Astrocyte of the spinal cord (primary cell): ENCODE results near the gene COG5.

ENCODE experiments used
- DNase-seq: peaks from one replicate; pipeline ENCODE4 v3.0.0; 2011; ENCODE audit warnings: low read depth, low spot score
- H3K4me3 ChIP-seq: 2 replicates; pipeline ENCODE4 v1.5.1; 2011; ENCODE audit warnings: low read depth, mild to moderate bottlenecking, low read length, moderate library complexity
- in situ Hi-C: cut with HindIII; loops from 2 replicates; pipeline ENCODE4 v1.10.0; 2017; ENCODE audit warnings: low sequenced_read_pairs
- TF ChIP-seq, protein P1 (sequence below): IDR thresholded peaks from 2 replicates; pipeline ENCODE4 v1.5.1; 2012; ENCODE audit warnings: low read depth, mild to moderate bottlenecking, low read length, inconsistent platforms

The COG5 gene

DNA sequence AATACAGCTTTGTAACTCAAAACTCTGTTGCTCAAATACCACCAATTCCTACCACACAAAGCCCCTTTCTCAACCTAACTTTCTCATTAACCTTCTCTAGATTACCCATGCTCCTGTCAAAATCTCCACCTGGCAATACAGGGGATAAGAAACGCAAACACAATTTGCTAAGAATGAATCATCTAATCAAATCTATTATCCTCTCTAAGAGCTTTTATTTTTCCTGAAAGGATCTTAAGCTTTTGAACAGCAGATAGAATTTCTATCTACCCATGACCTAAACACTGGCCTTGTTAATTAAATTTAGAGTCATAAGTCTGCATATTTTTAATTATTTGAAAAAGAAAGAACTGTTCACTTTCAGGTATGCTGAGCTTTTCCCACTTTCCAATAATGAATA lies 296.6 kb downstream of the COG5 start:
- DNase-seq, result no peak
- TF ChIP-seq, protein P1, sequence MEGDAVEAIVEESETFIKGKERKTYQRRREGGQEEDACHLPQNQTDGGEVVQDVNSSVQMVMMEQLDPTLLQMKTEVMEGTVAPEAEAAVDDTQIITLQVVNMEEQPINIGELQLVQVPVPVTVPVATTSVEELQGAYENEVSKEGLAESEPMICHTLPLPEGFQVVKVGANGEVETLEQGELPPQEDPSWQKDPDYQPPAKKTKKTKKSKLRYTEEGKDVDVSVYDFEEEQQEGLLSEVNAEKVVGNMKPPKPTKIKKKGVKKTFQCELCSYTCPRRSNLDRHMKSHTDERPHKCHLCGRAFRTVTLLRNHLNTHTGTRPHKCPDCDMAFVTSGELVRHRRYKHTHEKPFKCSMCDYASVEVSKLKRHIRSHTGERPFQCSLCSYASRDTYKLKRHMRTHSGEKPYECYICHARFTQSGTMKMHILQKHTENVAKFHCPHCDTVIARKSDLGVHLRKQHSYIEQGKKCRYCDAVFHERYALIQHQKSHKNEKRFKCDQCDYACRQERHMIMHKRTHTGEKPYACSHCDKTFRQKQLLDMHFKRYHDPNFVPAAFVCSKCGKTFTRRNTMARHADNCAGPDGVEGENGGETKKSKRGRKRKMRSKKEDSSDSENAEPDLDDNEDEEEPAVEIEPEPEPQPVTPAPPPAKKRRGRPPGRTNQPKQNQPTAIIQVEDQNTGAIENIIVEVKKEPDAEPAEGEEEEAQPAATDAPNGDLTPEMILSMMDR, result no peak
- in situ Hi-C loops, result no loop called here
- H3K4me3 ChIP-seq, result no peak overlapping the region

DNA sequence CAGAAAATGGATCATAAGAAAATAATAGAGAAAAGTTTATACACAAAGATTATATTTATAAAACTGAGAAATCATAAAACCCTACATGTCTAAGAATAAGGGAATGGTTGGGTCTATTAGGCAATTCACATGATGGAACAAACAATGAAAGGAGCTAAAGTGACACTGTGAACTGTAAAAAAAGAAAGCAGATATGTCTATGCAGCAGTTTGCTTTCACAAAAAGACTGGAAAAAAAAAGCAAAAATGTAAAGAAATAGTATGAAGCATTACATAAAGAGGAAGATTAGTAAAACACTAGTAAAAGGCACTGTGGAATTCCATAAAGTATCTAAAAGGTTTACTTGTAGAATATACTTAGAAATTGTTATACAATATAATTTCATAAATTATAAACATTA lies 299.0 kb downstream of the COG5 start:
- no peak overlapping the region for H3K4me3 ChIP-seq
- no peak for DNase-seq
- in situ Hi-C loops, result no loop called here
- TF ChIP-seq, protein P1, result no peak

DNA sequence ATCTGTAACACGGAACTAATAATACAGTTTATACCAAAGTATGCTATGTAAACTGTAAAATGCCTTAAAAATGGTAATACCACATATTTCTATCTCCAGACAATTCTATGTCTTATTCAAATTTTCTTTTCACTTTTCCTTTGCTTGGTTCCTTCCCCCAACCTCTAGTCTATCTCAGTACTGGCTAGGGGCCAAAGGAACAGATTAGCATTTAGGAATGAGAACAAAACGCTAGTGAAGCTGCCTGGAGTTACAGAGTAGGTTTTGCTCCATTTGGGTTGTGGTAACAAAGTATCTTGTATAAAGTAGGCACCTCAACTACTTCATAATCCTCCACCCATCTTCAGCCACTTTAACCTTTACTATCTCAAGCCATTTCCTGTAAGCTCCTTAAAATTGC lies 300.9 kb downstream of the COG5 start:
- TF ChIP-seq, protein P1, result no peak
- in situ Hi-C loops, result no loop called here
- H3K4me3 ChIP-seq, result no peak overlapping the region
- no peak for DNase-seq

DNA sequence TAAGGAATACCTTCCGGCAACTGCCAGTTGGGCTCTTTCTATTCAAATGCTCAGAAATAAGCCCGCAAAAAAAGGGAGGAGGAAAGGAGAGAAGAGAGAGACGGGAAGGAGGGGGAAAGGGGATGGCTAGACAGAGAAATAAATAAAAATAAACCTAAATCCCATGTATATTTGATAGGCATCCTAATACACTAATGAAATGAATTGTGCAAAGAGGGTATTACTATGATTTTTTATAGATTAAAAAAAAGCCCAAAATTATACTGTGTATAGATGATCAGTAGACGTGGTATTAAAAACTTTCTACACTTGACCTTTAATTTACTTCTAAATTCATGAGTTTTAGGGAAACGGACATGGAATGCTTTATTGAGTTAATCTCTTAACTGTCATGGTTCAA lies 305.0 kb downstream of the COG5 start:
- TF ChIP-seq, protein P1, result no peak
- no peak overlapping the region for H3K4me3 ChIP-seq
- in situ Hi-C loops, result no loop called here
- no peak for DNase-seq

DNA sequence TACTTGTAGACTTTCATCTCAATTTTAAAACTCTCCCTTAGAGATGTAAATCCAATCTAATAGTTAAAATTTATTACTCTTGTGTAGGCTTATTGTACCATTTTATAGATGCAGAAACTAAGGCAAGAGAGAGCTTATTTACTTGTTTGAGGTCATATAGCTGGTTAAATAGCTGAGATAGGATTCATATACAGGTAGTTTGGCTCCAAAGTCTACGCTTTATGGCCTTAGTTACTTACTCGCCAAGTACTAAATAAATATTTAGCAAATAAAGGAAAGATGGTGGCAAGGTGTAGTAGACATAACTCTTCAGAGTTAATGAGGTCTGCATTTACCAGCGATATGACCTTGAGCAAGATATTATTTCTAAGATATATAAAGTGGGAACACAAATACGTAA lies 308.1 kb downstream of the COG5 start:
- TF ChIP-seq, protein P1, result no peak
- in situ Hi-C loops, result no loop called here
- no peak for DNase-seq
- no peak overlapping the region for H3K4me3 ChIP-seq

DNA sequence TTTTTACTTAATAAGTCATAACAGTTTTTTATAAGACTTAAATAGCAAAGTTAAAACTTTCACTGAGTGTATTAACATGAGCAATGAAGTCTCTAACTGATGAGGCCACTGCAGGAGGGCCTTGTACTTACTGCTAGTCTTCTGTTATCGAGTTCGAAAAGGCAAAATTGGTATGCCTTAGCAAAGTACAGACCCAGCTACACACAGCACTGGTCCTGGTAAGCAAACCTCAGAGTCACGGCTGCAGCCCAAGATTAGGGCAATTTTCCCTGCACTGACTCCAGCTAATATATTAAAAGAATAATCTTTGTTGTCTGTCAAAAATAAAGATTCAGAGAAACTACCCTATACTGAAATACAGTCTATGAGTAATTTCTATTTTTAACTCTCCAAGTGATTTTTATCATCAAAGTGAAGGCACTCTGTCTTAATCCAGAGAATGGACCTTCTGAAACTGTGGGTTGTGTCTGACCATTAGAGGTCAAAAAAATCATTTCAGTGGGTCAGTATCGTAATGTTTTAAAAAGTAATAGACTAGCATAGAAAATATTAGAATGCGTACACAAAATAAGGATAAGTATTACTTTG lies 309.2 kb downstream of the COG5 start:
- TF ChIP-seq, protein P1, result no peak
- no peak overlapping the region for H3K4me3 ChIP-seq
- no peak for DNase-seq
- in situ Hi-C loops, result no loop called here

DNA sequence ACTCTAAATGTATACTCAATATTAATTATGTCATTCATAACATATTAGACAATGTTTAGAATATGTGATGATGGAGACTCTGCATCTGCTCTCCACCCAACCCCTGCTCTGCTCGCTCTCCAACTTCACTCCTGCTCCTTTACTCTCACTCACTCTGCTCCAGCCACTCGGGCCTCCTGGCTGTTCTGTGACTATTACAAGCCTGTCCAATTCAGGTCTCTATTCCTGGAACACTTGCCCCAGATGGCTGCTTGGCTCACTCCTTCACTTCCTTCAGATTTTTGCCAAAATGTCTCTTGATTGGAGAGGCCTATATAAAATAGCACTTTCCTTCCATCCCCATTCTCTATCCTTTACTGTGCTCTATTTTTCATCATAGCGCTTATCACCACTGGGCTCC lies 310.1 kb downstream of the COG5 start:
- TF ChIP-seq, protein P1, result no peak
- in situ Hi-C loops, result no loop called here
- no peak overlapping the region for H3K4me3 ChIP-seq
- no peak for DNase-seq
